MM.1S (cell line): ENCODE results near the gene ASXL1.

Source experiments
- DNase-seq: peaks from one replicate; pipeline ENCODE4 v3.0.0-alpha.2; 2015
- H2AFZ ChIP-seq: fragments of 300-600 bp; sonication (generic); 2 replicates; pipeline ENCODE4 v1.6.0; 2016; ENCODE audit warnings: antibody characterized with exemption, low read length
- H3F3A ChIP-seq: fragments of 300-600 bp; sonication (generic); 2 replicates; pipeline ENCODE4 v1.6.1; 2016; ENCODE audit warnings: mild to moderate bottlenecking, antibody characterized with exemption, low read length, moderate library complexity, mixed read lengths; ENCODE audit not compliant: insufficient read depth
- H3K27ac ChIP-seq: fragments of 300-600 bp; sonication (generic); 2 replicates; pipeline ENCODE4 v1.5.1; 2016; ENCODE audit warnings: mild to moderate bottlenecking, low read length
- H3K27me3 ChIP-seq: fragments of 300-600 bp; sonication (generic); replicated peaks from 2 replicates; pipeline ENCODE4 v1.6.0; 2016; ENCODE audit warnings: low read length; ENCODE audit not compliant: insufficient read depth
- H3K36me3 ChIP-seq: fragments of 300-600 bp; sonication (generic); replicated peaks from 2 replicates; pipeline ENCODE4 v1.6.1; 2016; ENCODE audit warnings: mild to moderate bottlenecking, low read length, mixed read lengths; ENCODE audit not compliant: insufficient read depth
- H3K4me1 ChIP-seq: fragments of 300-600 bp; sonication (generic); 2 replicates; pipeline ENCODE4 v1.6.1; 2016; ENCODE audit warnings: low read length, mixed read lengths
- H3K4me2 ChIP-seq: fragments of 300-600 bp; sonication (generic); 2 replicates; pipeline ENCODE4 v1.6.0; 2016; ENCODE audit warnings: low read depth, low read length
- H3K4me3 ChIP-seq: fragments of 300-600 bp; sonication (generic); 2 replicates; pipeline ENCODE4 v1.5.1; 2016; ENCODE audit warnings: low read length, mixed read lengths
- H3K79me2 ChIP-seq: fragments of 300-600 bp; sonication (generic); 2 replicates; pipeline ENCODE4 v1.6.1; 2016; ENCODE audit warnings: mixed run types, low read length, mixed read lengths
- H3K9ac ChIP-seq: fragments of 300-600 bp; sonication (generic); 2 replicates; pipeline ENCODE4 v1.6.1; 2016; ENCODE audit warnings: low read length, mixed read lengths
- H3K9me2 ChIP-seq: fragments of 300-600 bp; sonication (generic); replicated peaks from 2 replicates; pipeline ENCODE4 v1.6.1; 2016; ENCODE audit warnings: mild to moderate bottlenecking, low read length, mixed read lengths; ENCODE audit not compliant: insufficient read depth
- H3K9me3 ChIP-seq: fragments of 300-600 bp; sonication (generic); replicated peaks from 2 replicates; pipeline ENCODE4 v1.6.1; 2016; ENCODE audit warnings: mild to moderate bottlenecking, low read length, mixed read lengths; ENCODE audit not compliant: insufficient read depth
- H4K20me1 ChIP-seq: fragments of 300-600 bp; sonication (generic); 2 replicates; pipeline ENCODE4 v1.6.1; 2016; ENCODE audit warnings: mild to moderate bottlenecking, low read length, moderate library complexity, mixed read lengths; ENCODE audit not compliant: insufficient read depth
- EZH2 ChIP-seq: fragments of 300-600 bp; sonication (generic); optimal IDR thresholded peaks from 2 replicates; pipeline ENCODE3; 2017; ENCODE audit warnings: low read depth, mild to moderate bottlenecking, antibody characterized with exemption, low read length, mixed read lengths
- EZH2phosphoT487 ChIP-seq: fragments of 300-600 bp; sonication (generic); IDR thresholded peaks from 2 replicates; pipeline ENCODE4 v1.6.1; 2018; ENCODE audit warnings: antibody characterized with exemption, low read length
- TF ChIP-seq, protein P1 (sequence below): fragments of 300-600 bp; sonication (generic); IDR thresholded peaks from 2 replicates; pipeline ENCODE4 v1.5.1; 2016; ENCODE audit warnings: antibody characterized with exemption, low read length, mixed read lengths

ASXL1 gene

GRCh38 chr20:32467506-32468312 is 109.6 kb downstream of the ASXL1 start:
- H2AFZ ChIP-seq, result no peak overlapping the region
- H3K4me2 ChIP-seq, result no peak overlapping the region
- H3F3A ChIP-seq, result no peaks in the 10 kb centered on the region
- H3K9ac ChIP-seq, result no peak overlapping the region
- no peaks in the 10 kb centered on the region for H3K27me3 ChIP-seq
- no peaks in the 10 kb centered on the region for H4K20me1 ChIP-seq
- no peak overlapping the region for H3K27ac ChIP-seq
- H3K36me3 ChIP-seq, result no peaks in the 10 kb centered on the region
- no peak for DNase-seq
- TF ChIP-seq, protein P1, sequence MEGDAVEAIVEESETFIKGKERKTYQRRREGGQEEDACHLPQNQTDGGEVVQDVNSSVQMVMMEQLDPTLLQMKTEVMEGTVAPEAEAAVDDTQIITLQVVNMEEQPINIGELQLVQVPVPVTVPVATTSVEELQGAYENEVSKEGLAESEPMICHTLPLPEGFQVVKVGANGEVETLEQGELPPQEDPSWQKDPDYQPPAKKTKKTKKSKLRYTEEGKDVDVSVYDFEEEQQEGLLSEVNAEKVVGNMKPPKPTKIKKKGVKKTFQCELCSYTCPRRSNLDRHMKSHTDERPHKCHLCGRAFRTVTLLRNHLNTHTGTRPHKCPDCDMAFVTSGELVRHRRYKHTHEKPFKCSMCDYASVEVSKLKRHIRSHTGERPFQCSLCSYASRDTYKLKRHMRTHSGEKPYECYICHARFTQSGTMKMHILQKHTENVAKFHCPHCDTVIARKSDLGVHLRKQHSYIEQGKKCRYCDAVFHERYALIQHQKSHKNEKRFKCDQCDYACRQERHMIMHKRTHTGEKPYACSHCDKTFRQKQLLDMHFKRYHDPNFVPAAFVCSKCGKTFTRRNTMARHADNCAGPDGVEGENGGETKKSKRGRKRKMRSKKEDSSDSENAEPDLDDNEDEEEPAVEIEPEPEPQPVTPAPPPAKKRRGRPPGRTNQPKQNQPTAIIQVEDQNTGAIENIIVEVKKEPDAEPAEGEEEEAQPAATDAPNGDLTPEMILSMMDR, result no peak
- TF ChIP-seq EZH2phosphoT487 (no peak), EZH2 (no peak)
- no peaks in the 10 kb centered on the region for H3K9me3 ChIP-seq
- H3K4me3 ChIP-seq, result no peak overlapping the region
- H3K4me1 ChIP-seq, result no peaks in the 10 kb centered on the region
- no peaks in the 10 kb centered on the region for H3K79me2 ChIP-seq
- H3K9me2 ChIP-seq, result no peaks in the 10 kb centered on the region

DNA sequence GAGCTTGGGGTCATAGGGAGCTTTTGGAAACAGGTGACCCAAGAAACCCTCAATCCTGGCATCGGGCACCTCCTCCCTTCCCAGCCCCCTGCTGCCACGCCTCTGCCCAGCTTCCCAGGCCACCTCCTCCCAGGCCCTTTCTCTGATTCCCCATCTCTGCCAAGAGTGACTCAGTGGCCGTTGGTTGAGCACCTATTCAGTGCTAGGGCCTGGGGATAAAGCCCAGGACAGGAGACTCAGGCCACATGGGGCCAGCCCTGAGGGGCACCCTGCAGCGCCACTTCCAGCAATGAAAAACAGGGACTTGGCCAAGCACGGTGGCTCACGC is 110.1 kb downstream of the ASXL1 start:
- no peaks in the 10 kb centered on the region for H4K20me1 ChIP-seq
- no peaks in the 10 kb centered on the region for H3K9me3 ChIP-seq
- H3K36me3 ChIP-seq, result no peaks in the 10 kb centered on the region
- H3K27ac ChIP-seq, result no peak overlapping the region
- no peak overlapping the region for H3K4me2 ChIP-seq
- no peak overlapping the region for H3K9ac ChIP-seq
- no peaks in the 10 kb centered on the region for H3K27me3 ChIP-seq
- no peaks in the 10 kb centered on the region for H3K4me1 ChIP-seq
- no peak for TF ChIP-seq EZH2
- TF ChIP-seq, protein P1, result no peak
- TF ChIP-seq EZH2phosphoT487, result no peak
- H3K79me2 ChIP-seq, result no peaks in the 10 kb centered on the region
- no peak overlapping the region for H3K4me3 ChIP-seq
- no peaks in the 10 kb centered on the region for H3K9me2 ChIP-seq
- no peaks in the 10 kb centered on the region for H3F3A ChIP-seq
- H2AFZ ChIP-seq, result no peak overlapping the region
- no peak for DNase-seq

- Histone ChIP-seq H3K4me3 (no peak overlapping the region), H3K36me3 (no peaks in the 10 kb centered on the region), H3K9me3 (no peaks in the 10 kb centered on the region), H3F3A (no peaks in the 10 kb centered on the region), H3K9me2 (no peaks in the 10 kb centered on the region), H3K9ac (no peak overlapping the region), H3K4me2 (no peak overlapping the region), H4K20me1 (no peaks in the 10 kb centered on the region), H2AFZ (no peak overlapping the region), H3K27ac (no peak overlapping the region), H3K27me3 (no peaks in the 10 kb centered on the region), H3K4me1 (no peaks in the 10 kb centered on the region), H3K79me2 (no peaks in the 10 kb centered on the region)
- no peak for DNase-seq
- TF ChIP-seq EZH2, result no peak
- TF ChIP-seq EZH2phosphoT487, result no peak
- TF ChIP-seq, protein P1, result no peak
These were observed 110.7 kb downstream of the ASXL1 start for GRCh38 chr20:32468860-32469259.
